ENCODE measurements around the gene HABP4. TPM values are rescaled to one million over a fixed set of nuclear protein-coding genes. Genes with fewer than 3 reads are reported as not detected.

HABP4 gene
- total RNA-seq, 4 donors from 2014 or later = 6.3 to 13.4 (median 10.2) TPM

DNA sequence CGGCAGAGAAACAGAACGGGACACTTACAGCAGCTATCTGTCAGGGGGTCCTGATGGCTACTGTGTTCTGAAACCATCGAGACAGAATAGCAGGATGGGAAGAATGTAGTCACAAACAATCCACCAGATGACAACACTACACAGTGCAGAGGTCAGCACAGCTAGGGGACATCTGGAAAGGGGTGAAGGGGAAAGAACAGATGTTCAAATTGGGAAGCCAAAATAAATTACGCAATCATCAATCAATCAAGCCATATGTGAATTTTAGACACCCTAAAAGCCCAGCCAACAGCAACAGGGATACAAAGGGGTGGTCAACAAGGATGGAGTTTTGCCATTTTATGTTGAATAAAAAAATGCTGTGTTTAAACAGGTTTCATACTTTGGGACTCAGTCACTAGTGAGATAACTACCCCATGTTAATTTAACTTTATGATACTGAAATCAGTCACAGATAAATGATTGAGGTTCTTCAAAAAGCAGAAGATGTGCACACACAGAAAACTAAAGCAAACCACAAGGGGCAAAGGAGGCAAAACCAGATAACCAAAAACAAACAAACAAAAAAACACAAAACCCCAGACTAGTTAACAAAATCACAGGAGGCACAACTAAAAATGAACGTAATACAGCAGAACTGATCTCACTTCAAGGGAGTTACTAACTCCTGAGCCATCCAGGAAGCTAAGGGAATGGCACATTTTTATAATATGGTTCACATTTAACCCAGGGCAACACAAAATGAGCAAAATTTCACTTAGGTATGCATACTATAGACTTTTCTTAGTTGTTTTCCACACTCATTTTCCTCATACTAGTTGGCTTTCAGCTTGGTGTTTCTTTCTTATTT lies 65.9 kb downstream of the HABP4 start:
- no peak for DNase-seq (ENCODE audit: low spot score in 2 of 2)
- whole genome bisulfite sequencing, 2 donors = 47 to 65% methylated on average over 5 of the region's 5 CpGs
- intact Hi-C loops (cut with DNase I; ENCODE audit: low total_unique reads) = no loop called here
- no peak overlapping the region for H3K4me3 ChIP-seq (ENCODE audit: low read depth, poor library complexity, severe bottlenecking)
- TF ChIP-seq, protein P1, sequence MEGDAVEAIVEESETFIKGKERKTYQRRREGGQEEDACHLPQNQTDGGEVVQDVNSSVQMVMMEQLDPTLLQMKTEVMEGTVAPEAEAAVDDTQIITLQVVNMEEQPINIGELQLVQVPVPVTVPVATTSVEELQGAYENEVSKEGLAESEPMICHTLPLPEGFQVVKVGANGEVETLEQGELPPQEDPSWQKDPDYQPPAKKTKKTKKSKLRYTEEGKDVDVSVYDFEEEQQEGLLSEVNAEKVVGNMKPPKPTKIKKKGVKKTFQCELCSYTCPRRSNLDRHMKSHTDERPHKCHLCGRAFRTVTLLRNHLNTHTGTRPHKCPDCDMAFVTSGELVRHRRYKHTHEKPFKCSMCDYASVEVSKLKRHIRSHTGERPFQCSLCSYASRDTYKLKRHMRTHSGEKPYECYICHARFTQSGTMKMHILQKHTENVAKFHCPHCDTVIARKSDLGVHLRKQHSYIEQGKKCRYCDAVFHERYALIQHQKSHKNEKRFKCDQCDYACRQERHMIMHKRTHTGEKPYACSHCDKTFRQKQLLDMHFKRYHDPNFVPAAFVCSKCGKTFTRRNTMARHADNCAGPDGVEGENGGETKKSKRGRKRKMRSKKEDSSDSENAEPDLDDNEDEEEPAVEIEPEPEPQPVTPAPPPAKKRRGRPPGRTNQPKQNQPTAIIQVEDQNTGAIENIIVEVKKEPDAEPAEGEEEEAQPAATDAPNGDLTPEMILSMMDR (IDR thresholded peaks at IDR 0.05) = no peak
- no peak for TF ChIP-seq POLR2A (IDR thresholded peaks at IDR 0.05)

GRCh38 chr9:96519095-96519494 lies 69.1 kb downstream of the HABP4 start:
- TF ChIP-seq, protein P1 (IDR thresholded peaks at IDR 0.05) = no peak
- TF ChIP-seq POLR2A (IDR thresholded peaks at IDR 0.05) = no peak
- DNase-seq (ENCODE audit: low spot score in 2 of 2) = no peak
- WGBS, 2 donors = 88 to 90% methylated on average over 7 of the region's 7 CpGs
- no peak overlapping the region for H3K4me3 ChIP-seq (ENCODE audit: low read depth, poor library complexity, severe bottlenecking)
- intact Hi-C loops (cut with DNase I; ENCODE audit: low total_unique reads) = no loop called here

GRCh38 chr9:96519787-96520186 lies 69.8 kb downstream of the HABP4 start:
- H3K4me3 ChIP-seq (ENCODE audit: low read depth, poor library complexity, severe bottlenecking) = no peak overlapping the region
- 59% methylated on average over 2 of the region's 2 CpGs for WGBS, 2 donors
- TF ChIP-seq, protein P1 (IDR thresholded peaks at IDR 0.05) = no peak
- TF ChIP-seq POLR2A (IDR thresholded peaks at IDR 0.05) = no peak
- intact Hi-C loops (cut with DNase I; ENCODE audit: low total_unique reads) = no loop called here
- no peak for DNase-seq (ENCODE audit: low spot score in 2 of 2)

GRCh38 chr9:96522366-96522765 lies 72.4 kb downstream of the HABP4 start:
- TF ChIP-seq POLR2A (IDR thresholded peaks at IDR 0.05) = no peak
- TF ChIP-seq, protein P1 (IDR thresholded peaks at IDR 0.05) = no peak
- 75 to 85% methylated on average over 4 of the region's 4 CpGs for WGBS, 2 donors
- intact Hi-C loops (cut with DNase I; ENCODE audit: low total_unique reads) = no loop called here
- no peak overlapping the region for H3K4me3 ChIP-seq (ENCODE audit: low read depth, poor library complexity, severe bottlenecking)
- DNase-seq (ENCODE audit: low spot score in 2 of 2) = no peak

DNA sequence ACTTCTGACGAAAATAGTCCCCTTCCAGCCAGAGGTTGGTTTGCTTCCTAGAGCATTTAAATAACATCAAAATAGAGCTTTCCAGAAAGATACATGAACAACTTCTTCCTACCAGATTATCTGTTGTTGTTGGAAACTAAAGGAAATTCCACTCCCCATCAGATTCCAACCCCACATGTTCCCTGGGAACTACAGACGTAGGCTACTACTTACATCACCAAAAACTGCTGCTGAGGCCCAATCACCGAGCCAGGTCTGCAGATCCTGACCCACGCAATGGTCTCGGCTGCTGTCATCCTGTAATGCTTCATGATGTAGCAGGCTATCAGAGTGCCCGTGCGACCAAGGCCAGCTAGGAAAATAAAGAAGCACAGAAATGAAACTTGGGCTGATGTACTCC lies 73.4 kb downstream of the HABP4 start:
- intact Hi-C loops (cut with DNase I; ENCODE audit: low total_unique reads) = no loop called here
- 91% methylated on average over 7 of the region's 7 CpGs for WGBS, 2 donors
- H3K4me3 ChIP-seq (ENCODE audit: low read depth, poor library complexity, severe bottlenecking) = no peak overlapping the region
- TF ChIP-seq, protein P1 (IDR thresholded peaks at IDR 0.05) = no peak
- no peak for TF ChIP-seq POLR2A (IDR thresholded peaks at IDR 0.05)
- DNase-seq (ENCODE audit: low spot score in 2 of 2) = no peak
